K562 (cell line): ENCODE measurements around the gene ASMTL.

Source experiments
- FOXK2 ChIP-seq, 2 experiments: fragments of 450-650 bp; IDR thresholded peaks in 1 of 2; conservative IDR thresholded peaks in 1 of 2; 2 replicates each; pipeline ENCODE4 v1.6.1; 2016; ENCODE audit warnings: low read depth in 2 of 2, mild to moderate bottlenecking in 1 of 2
- MYBL2 ChIP-seq, 2 experiments: fragments of 450-650 bp in 1 of 2; sonication (generic) in 1 of 2; formaldehyde crosslinking in 1 of 2; IDR thresholded peaks; 2 replicates each; pipeline versions ENCODE4 v1.6.1 to v1.8.1; 2017 to 2022; ENCODE audit warnings: borderline replicate concordance in 1 of 2, inconsistent platforms in 1 of 2, low read depth in 1 of 2, mild to moderate bottlenecking in 1 of 2, missing genetic modification reagents in 1 of 2, moderate library complexity in 1 of 2
- NFYB ChIP-seq: IDR thresholded peaks from 2 replicates; pipeline ENCODE4 v1.6.1; 2011; ENCODE audit warnings: mild to moderate bottlenecking, moderate library complexity; ENCODE audit not compliant: insufficient read length; ENCODE audit errors: extremely low read depth
- SPI1 ChIP-seq: IDR thresholded peaks from 2 replicates; pipeline ENCODE4 v1.6.1; 2011; ENCODE audit warnings: low read depth, low read length, control low read depth, borderline replicate concordance
- TAF1 ChIP-seq: IDR thresholded peaks from 2 replicates; pipeline ENCODE4 v1.6.1; 2011; ENCODE audit warnings: mild to moderate bottlenecking, low read length, moderate library complexity; ENCODE audit not compliant: insufficient read depth, control insufficient read depth, severe bottlenecking; ENCODE audit errors: extremely low read depth
- ZZZ3 ChIP-seq: fragments of 450-650 bp; IDR thresholded peaks from 2 replicates; pipeline ENCODE4 v1.6.1; 2016; ENCODE audit warnings: antibody characterized with exemption, mild to moderate bottlenecking, moderate library complexity
- TF ChIP-seq, protein P1 (sequence below): fragments of 150-350 bp; conservative IDR thresholded peaks from 2 replicates; pipeline ENCODE4 v1.6.1; 2014; ENCODE audit warnings: low read length
- TF ChIP-seq, protein P2 (sequence below), 2 experiments: fragments of 450-650 bp in 1 of 2; sonication (generic) in 1 of 2; formaldehyde crosslinking; conservative IDR thresholded peaks; 2 replicates each; pipeline versions ENCODE4 v1.4.0 to v1.8.1; 2020 to 2022; ENCODE audit warnings: mild to moderate bottlenecking in 1 of 2, missing genetic modification reagents in 1 of 2
- TF ChIP-seq, protein P3 (sequence below), 3 experiments: IDR thresholded peaks in 2 of 3; conservative IDR thresholded peaks in 1 of 3; 2 replicates each; pipeline ENCODE4 v1.5.1; 2011 to 2012; ENCODE audit warnings: low read length in 3 of 3, mild to moderate bottlenecking in 3 of 3, control low read depth in 2 of 3, improper control_type of control experiment in 1 of 3, inconsistent platforms in 1 of 3, low read depth in 1 of 3, mixed read lengths in 1 of 3, moderate library complexity in 1 of 3; ENCODE audit not compliant: insufficient read depth in 2 of 3
- TF ChIP-seq, protein P4 (sequence below): fragments of 450-650 bp; IDR thresholded peaks from 2 replicates; pipeline ENCODE4 v1.6.1; 2017; ENCODE audit warnings: antibody characterized with exemption, mild to moderate bottlenecking
- TF ChIP-seq, protein P5 (sequence below): fragments of 450-650 bp; formaldehyde crosslinking; IDR thresholded peaks from 2 replicates; pipeline ENCODE4 v1.4.0; 2020; ENCODE audit warnings: mild to moderate bottlenecking, mixed read lengths
- TF ChIP-seq, protein P6 (sequence below): sonication (generic); formaldehyde crosslinking; IDR thresholded peaks from 2 replicates; pipeline ENCODE4 v1.9.0; 2022; ENCODE audit warnings: mild to moderate bottlenecking, missing genetic modification reagents

DNA sequence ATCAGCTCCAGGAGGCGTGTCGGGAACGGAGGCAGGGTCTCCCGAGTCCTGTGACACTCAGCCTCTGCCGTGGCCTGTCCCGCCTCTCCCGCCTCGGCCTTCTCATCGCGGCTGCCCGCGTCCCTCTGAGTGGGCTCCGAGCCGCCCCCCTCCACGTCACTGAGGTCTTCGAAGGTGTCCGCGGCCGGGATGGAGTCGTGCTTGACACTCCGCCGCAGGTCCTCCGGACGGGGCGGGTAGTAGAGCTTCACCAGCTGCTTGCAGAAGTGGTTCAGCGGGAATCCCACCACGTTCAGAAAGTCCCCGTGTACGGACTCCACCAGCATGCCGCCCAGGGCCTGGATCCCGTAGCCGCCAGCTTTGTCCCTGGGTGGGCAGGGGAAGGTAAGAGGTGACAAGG lies 25.0 kb downstream of the ASMTL start:
- TF ChIP-seq NFYB (no peak), SPI1 (no peak), MYBL2 (IDR thresholded peaks at IDR 0.05; ENCODE audit: low read depth) (no peak), MYBL2 (CRISPR knock-in tag; IDR thresholded peaks at IDR 0.05; ENCODE audit: borderline replicate concordance) (no peak), FOXK2 (conservative IDR thresholded peaks at IDR 0.05 in 1 of 2, IDR thresholded peaks at IDR 0.05 in 1 of 2; ENCODE audit: low read depth in 2 of 2) (no peak), ZZZ3 (no peak), TAF1 (no peak)
- TF ChIP-seq, protein P1, sequence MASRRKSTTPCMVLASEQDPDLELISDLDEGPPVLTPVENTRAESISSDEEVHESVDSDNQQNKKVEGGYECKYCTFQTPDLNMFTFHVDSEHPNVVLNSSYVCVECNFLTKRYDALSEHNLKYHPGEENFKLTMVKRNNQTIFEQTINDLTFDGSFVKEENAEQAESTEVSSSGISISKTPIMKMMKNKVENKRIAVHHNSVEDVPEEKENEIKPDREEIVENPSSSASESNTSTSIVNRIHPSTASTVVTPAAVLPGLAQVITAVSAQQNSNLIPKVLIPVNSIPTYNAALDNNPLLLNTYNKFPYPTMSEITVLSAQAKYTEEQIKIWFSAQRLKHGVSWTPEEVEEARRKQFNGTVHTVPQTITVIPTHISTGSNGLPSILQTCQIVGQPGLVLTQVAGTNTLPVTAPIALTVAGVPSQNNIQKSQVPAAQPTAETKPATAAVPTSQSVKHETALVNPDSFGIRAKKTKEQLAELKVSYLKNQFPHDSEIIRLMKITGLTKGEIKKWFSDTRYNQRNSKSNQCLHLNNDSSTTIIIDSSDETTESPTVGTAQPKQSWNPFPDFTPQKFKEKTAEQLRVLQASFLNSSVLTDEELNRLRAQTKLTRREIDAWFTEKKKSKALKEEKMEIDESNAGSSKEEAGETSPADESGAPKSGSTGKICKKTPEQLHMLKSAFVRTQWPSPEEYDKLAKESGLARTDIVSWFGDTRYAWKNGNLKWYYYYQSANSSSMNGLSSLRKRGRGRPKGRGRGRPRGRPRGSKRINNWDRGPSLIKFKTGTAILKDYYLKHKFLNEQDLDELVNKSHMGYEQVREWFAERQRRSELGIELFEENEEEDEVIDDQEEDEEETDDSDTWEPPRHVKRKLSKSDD = no peak
- TF ChIP-seq, protein P2, sequence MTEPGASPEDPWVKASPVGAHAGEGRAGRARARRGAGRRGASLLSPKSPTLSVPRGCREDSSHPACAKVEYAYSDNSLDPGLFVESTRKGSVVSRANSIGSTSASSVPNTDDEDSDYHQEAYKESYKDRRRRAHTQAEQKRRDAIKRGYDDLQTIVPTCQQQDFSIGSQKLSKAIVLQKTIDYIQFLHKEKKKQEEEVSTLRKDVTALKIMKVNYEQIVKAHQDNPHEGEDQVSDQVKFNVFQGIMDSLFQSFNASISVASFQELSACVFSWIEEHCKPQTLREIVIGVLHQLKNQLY (CRISPR knock-in tag; conservative IDR thresholded peaks at IDR 0.05) = no peak
- TF ChIP-seq, protein P3, sequence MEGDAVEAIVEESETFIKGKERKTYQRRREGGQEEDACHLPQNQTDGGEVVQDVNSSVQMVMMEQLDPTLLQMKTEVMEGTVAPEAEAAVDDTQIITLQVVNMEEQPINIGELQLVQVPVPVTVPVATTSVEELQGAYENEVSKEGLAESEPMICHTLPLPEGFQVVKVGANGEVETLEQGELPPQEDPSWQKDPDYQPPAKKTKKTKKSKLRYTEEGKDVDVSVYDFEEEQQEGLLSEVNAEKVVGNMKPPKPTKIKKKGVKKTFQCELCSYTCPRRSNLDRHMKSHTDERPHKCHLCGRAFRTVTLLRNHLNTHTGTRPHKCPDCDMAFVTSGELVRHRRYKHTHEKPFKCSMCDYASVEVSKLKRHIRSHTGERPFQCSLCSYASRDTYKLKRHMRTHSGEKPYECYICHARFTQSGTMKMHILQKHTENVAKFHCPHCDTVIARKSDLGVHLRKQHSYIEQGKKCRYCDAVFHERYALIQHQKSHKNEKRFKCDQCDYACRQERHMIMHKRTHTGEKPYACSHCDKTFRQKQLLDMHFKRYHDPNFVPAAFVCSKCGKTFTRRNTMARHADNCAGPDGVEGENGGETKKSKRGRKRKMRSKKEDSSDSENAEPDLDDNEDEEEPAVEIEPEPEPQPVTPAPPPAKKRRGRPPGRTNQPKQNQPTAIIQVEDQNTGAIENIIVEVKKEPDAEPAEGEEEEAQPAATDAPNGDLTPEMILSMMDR (IDR thresholded peaks at IDR 0.05 in 2 of 3, conservative IDR thresholded peaks at IDR 0.05 in 1 of 3; ENCODE audit: insufficient read depth in 2 of 3, low read depth in 1 of 3, low read length in 3 of 3) = no peak
- TF ChIP-seq, protein P4, sequence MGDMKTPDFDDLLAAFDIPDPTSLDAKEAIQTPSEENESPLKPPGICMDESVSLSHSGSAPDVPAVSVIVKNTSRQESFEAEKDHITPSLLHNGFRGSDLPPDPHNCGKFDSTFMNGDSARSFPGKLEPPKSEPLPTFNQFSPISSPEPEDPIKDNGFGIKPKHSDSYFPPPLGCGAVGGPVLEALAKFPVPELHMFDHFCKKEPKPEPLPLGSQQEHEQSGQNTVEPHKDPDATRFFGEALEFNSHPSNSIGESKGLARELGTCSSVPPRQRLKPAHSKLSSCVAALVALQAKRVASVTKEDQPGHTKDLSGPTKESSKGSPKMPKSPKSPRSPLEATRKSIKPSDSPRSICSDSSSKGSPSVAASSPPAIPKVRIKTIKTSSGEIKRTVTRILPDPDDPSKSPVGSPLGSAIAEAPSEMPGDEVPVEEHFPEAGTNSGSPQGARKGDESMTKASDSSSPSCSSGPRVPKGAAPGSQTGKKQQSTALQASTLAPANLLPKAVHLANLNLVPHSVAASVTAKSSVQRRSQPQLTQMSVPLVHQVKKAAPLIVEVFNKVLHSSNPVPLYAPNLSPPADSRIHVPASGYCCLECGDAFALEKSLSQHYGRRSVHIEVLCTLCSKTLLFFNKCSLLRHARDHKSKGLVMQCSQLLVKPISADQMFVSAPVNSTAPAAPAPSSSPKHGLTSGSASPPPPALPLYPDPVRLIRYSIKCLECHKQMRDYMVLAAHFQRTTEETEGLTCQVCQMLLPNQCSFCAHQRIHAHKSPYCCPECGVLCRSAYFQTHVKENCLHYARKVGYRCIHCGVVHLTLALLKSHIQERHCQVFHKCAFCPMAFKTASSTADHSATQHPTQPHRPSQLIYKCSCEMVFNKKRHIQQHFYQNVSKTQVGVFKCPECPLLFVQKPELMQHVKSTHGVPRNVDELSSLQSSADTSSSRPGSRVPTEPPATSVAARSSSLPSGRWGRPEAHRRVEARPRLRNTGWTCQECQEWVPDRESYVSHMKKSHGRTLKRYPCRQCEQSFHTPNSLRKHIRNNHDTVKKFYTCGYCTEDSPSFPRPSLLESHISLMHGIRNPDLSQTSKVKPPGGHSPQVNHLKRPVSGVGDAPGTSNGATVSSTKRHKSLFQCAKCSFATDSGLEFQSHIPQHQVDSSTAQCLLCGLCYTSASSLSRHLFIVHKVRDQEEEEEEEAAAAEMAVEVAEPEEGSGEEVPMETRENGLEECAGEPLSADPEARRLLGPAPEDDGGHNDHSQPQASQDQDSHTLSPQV = no peak
- TF ChIP-seq, protein P5, sequence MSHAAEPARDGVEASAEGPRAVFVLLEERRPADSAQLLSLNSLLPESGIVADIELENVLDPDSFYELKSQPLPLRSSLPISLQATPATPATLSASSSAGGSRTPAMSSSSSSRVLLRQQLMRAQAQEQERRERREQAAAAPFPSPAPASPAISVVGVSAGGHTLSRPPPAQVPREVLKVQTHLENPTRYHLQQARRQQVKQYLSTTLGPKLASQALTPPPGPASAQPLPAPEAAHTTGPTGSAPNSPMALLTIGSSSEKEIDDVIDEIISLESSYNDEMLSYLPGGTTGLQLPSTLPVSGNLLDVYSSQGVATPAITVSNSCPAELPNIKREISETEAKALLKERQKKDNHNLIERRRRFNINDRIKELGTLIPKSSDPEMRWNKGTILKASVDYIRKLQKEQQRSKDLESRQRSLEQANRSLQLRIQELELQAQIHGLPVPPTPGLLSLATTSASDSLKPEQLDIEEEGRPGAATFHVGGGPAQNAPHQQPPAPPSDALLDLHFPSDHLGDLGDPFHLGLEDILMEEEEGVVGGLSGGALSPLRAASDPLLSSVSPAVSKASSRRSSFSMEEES (CRISPR knock-in tag) = no peak
- TF ChIP-seq, protein P6, sequence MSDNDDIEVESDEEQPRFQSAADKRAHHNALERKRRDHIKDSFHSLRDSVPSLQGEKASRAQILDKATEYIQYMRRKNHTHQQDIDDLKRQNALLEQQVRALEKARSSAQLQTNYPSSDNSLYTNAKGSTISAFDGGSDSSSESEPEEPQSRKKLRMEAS (CRISPR knock-in tag) = no peak
